Tibial artery (tissue), 4 donors: ENCODE results near the gene MSANTD4.

ENCODE experiments used
- DNase-seq, 2 donors: peaks; one replicate each; pipeline ENCODE4 v3.0.0-alpha.2; 2019
- H3K27ac ChIP-seq, 2 donors: fragments of 200-600 bp; sonication (generic) in 1 of 2; 1 replicate in 1 of 2; 2 replicates in 1 of 2; pipeline ENCODE4 v1.5.1; 2018 to 2019; ENCODE audit warnings: mild to moderate bottlenecking in 1 of 2
- H3K27me3 ChIP-seq, 2 donors: fragments of 200-600 bp; sonication (generic) in 1 of 2; one replicate each; pipeline versions ENCODE4 v1.5.1 to v1.6.0; 2016 to 2019
- H3K36me3 ChIP-seq, 3 donors: fragments of 200-600 bp; sonication (generic) in 2 of 3; one replicate each; pipeline ENCODE4 v1.5.1; 2016 to 2019; ENCODE audit warnings: mild to moderate bottlenecking in 2 of 3
- H3K4me1 ChIP-seq, 4 donors: fragments of 200-600 bp; sonication (generic) in 2 of 4; 1 replicate in 3 of 4; 2 replicates in 1 of 4; pipeline ENCODE4 v1.5.1; 2016 to 2019
- H3K4me3 ChIP-seq, 2 donors: fragments of 200-600 bp; sonication (generic) in 1 of 2; 1 replicate in 1 of 2; 2 replicates in 1 of 2; pipeline ENCODE4 v1.5.1; 2018 to 2019; ENCODE audit warnings: mild to moderate bottlenecking in 2 of 2
- H3K9me3 ChIP-seq, 3 donors: fragments of 200-600 bp; sonication (generic) in 1 of 3; one replicate each; pipeline ENCODE4 v1.5.1; 2016 to 2019
- CTCF ChIP-seq, 2 experiments: fragments of 200-600 bp in 1 of 2; fragments of 450-650 bp in 1 of 2; IDR thresholded peaks; one replicate each; pipeline ENCODE4 v1.5.1; 2017 to 2019; ENCODE audit warnings: antibody characterized with exemption in 2 of 2, mild to moderate bottlenecking in 1 of 2, moderate library complexity in 1 of 2
- intact Hi-C: fragments of 100-400 bp; cut with DNase I; formaldehyde crosslinking; loops from one replicate; pipeline ENCODE4 v1.15.0; 2023; ENCODE audit warnings: low total_unique reads

MSANTD4 gene

GRCh38 chr11:105988197-105988596 is 33.8 kb downstream of the MSANTD4 start:
- intact Hi-C loops, result no loop called here
- H3K36me3 ChIP-seq, result peaks cover 0 to 7% (median 0%) of the 10 kb centered on the region in 3 donors
- no peaks in the 10 kb centered on the region for H3K27me3 ChIP-seq
- DNase-seq, result no peak
- no peaks in the 10 kb centered on the region for H3K4me1 ChIP-seq
- H3K4me3 ChIP-seq, result no peak overlapping the region
- peaks cover 0 to under 1% (median 0%) of the 10 kb centered on the region in 3 donors for H3K9me3 ChIP-seq
- no peak overlapping the region for H3K27ac ChIP-seq
- no peak for TF ChIP-seq CTCF (IDR thresholded peaks at IDR 0.05)

GRCh38 chr11:105986554-105986953 is 35.5 kb downstream of the MSANTD4 start:
- DNase-seq, result no peak
- Histone ChIP-seq H3K36me3 (no peaks in the 10 kb centered on the region), H3K9me3 (no peaks in the 10 kb centered on the region), H3K27me3 (no peaks in the 10 kb centered on the region), H3K4me1 (no peaks in the 10 kb centered on the region), H3K4me3 (no peak overlapping the region), H3K27ac (no peak overlapping the region)
- intact Hi-C loops, result no loop called here
- no peak for TF ChIP-seq CTCF (IDR thresholded peaks at IDR 0.05)

GRCh38 chr11:105979997-105980703 is 41.9 kb downstream of the MSANTD4 start:
- intact Hi-C loops, result no loop called here
- DNase-seq, result no peak

GRCh38 chr11:105975128-105975527 is 46.9 kb downstream of the MSANTD4 start:
- no peak for DNase-seq
- Histone ChIP-seq H3K36me3 (no peaks in the 10 kb centered on the region), H3K27me3 (no peaks in the 10 kb centered on the region), H3K27ac (no peak overlapping the region), H3K9me3 (no peaks in the 10 kb centered on the region), H3K4me3 (no peak overlapping the region), H3K4me1 (no peaks in the 10 kb centered on the region)
- intact Hi-C loops, result no loop called here
- no peak for TF ChIP-seq CTCF (IDR thresholded peaks at IDR 0.05)

More at GRCh38 chr11:105979997-105980703, 41.9 kb downstream of the MSANTD4 start:
- no peak for TF ChIP-seq CTCF (IDR thresholded peaks at IDR 0.05)
- H3K4me3 ChIP-seq, result no peak overlapping the region
- H3K4me1 ChIP-seq, result no peaks in the 10 kb centered on the region
- no peak overlapping the region for H3K27ac ChIP-seq
- H3K9me3 ChIP-seq, result no peaks in the 10 kb centered on the region
- no peaks in the 10 kb centered on the region for H3K27me3 ChIP-seq
- H3K36me3 ChIP-seq, result no peaks in the 10 kb centered on the region

- TF ChIP-seq CTCF (IDR thresholded peaks at IDR 0.05), result no peak
- no peak overlapping the region for H3K27ac ChIP-seq
- no peaks in the 10 kb centered on the region for H3K9me3 ChIP-seq
- intact Hi-C loops, result no loop called here
- H3K4me1 ChIP-seq, result no peaks in the 10 kb centered on the region
- H3K27me3 ChIP-seq, result no peaks in the 10 kb centered on the region
- no peak for DNase-seq
- H3K36me3 ChIP-seq, result no peaks in the 10 kb centered on the region
- no peak overlapping the region for H3K4me3 ChIP-seq
Observed at GRCh38 chr11:105969756-105970155, 52.3 kb downstream of the MSANTD4 start.
